Fibroblast of lung (primary cell): ENCODE results near the gene AKT1. TPM values are rescaled to one million over a fixed set of nuclear protein-coding genes. Genes with fewer than 3 reads are reported as not detected.

Source experiments
- DNase-seq, 2 donors: peaks; one replicate each; pipeline versions ENCODE4 v3.0.0 to v3.0.0-alpha.2; 2010; ENCODE audit warnings: low read depth in 2 of 2
- H2AFZ ChIP-seq: 2 replicates; pipeline ENCODE4 v1.5.1; 2012; ENCODE audit warnings: low read length, control low read depth, inconsistent platforms
- H3K27ac ChIP-seq: 2 replicates; pipeline ENCODE4 v1.5.1; 2011; ENCODE audit warnings: low read length, control low read depth; ENCODE audit not compliant: insufficient read depth
- H3K27me3 ChIP-seq: 2 replicates; pipeline ENCODE4 v1.5.1; 2011; ENCODE audit warnings: mild to moderate bottlenecking, low read length; ENCODE audit not compliant: control insufficient read depth, insufficient read depth
- H3K36me3 ChIP-seq: 2 replicates; pipeline ENCODE4 v1.5.1; 2011; ENCODE audit warnings: low read length; ENCODE audit not compliant: control insufficient read depth, insufficient read depth
- H3K4me1 ChIP-seq: 2 replicates; pipeline ENCODE4 v1.5.1; 2011; ENCODE audit warnings: low read length; ENCODE audit not compliant: control insufficient read depth, insufficient read depth; ENCODE audit errors: extremely low read depth
- H3K4me2 ChIP-seq: 2 replicates; pipeline ENCODE4 v1.5.1; 2011; ENCODE audit warnings: low read length, control low read depth; ENCODE audit not compliant: insufficient read depth; ENCODE audit errors: extremely low read depth
- H3K4me3 ChIP-seq, 4 experiments: fragments of 200-600 bp in 1 of 4; sonication (generic) in 1 of 4; replicated peaks in 1 of 4; 2 replicates each; pipeline ENCODE4 v1.5.1; 2011 to 2016; ENCODE audit warnings: low read length in 4 of 4, low read depth in 3 of 4, mild to moderate bottlenecking in 3 of 4, control low read depth in 2 of 4, inconsistent platforms in 1 of 4, mixed read lengths in 1 of 4; ENCODE audit not compliant: insufficient read depth in 1 of 4; ENCODE audit errors: control extremely low read depth in 1 of 4
- H3K79me2 ChIP-seq: 2 replicates; pipeline ENCODE4 v1.5.1; 2012; ENCODE audit warnings: mild to moderate bottlenecking, low read length, inconsistent platforms; ENCODE audit not compliant: control insufficient read depth, insufficient read depth
- H3K9ac ChIP-seq: 2 replicates; pipeline ENCODE4 v1.5.1; 2011; ENCODE audit warnings: mild to moderate bottlenecking, low read length, control low read depth; ENCODE audit not compliant: insufficient read depth
- H3K9me3 ChIP-seq: 2 replicates; pipeline ENCODE4 v1.5.1; 2012; ENCODE audit warnings: low read depth, low read length; ENCODE audit not compliant: control insufficient read depth, insufficient read depth
- H4K20me1 ChIP-seq: 2 replicates; pipeline ENCODE4 v1.5.1; 2011; ENCODE audit warnings: low read length; ENCODE audit not compliant: control insufficient read depth, insufficient read depth; ENCODE audit errors: extremely low read depth
- CTCF ChIP-seq, 2 donors: IDR thresholded peaks in 1 of 2; conservative IDR thresholded peaks in 1 of 2; 1 replicate in 1 of 2; 2 replicates in 1 of 2; pipeline ENCODE4 v1.5.1; 2011 to 2012; ENCODE audit warnings: low read length in 2 of 2, control low read depth in 1 of 2, inconsistent platforms in 1 of 2, low read depth in 1 of 2, mild to moderate bottlenecking in 1 of 2
- EZH2 ChIP-seq: IDR thresholded peaks from 2 replicates; pipeline ENCODE4 v1.5.1; 2012; ENCODE audit warnings: low read length, control low read depth, mild to moderate bottlenecking; ENCODE audit errors: missing control alignments
- polyA plus RNA-seq, 2 donors: library from polyadenylated mRNA; depleted of rRNA in 1 of 2; stranded (reverse) in 1 of 2; unstranded in 1 of 2; fragments of >200 nt; gene quantifications; 2 replicates each; pipeline ENCODE4 v1.2.1, GENCODE V29; 2011 to 2012; ENCODE audit warnings: missing spikeins in 1 of 2
- total RNA-seq: library from RNA; depleted of rRNA; stranded (reverse); fragments of >200 nt; gene quantifications from 2 replicates; pipeline ENCODE4 v1.2.1, GENCODE V29; 2014

The AKT1 gene
- total and polyA plus RNA-seq, 2 donors (not counting 1 experiment from before 2014, with no cell fraction given), result 83.2 to 127 TPM

- no peaks in the 10 kb centered on the region for H3K4me1 ChIP-seq
- H3K9me3 ChIP-seq, result no peaks in the 10 kb centered on the region
- no peak overlapping the region for H3K4me3 ChIP-seq
- H4K20me1 ChIP-seq, result no peaks in the 10 kb centered on the region
- H3K79me2 ChIP-seq, result no peaks in the 10 kb centered on the region
- H3K4me2 ChIP-seq, result no peak overlapping the region
- no peak for TF ChIP-seq EZH2
- H3K36me3 ChIP-seq, result peaks cover 5% of the 10 kb centered on the region
- H2AFZ ChIP-seq, result no peak overlapping the region
- H3K27ac ChIP-seq, result no peak overlapping the region
- H3K9ac ChIP-seq, result no peak overlapping the region
- H3K27me3 ChIP-seq, result no peaks in the 10 kb centered on the region
- no peak for DNase-seq
These were observed 13.3 kb downstream of the AKT1 start for GRCh38 chr14:104782086-104782807.

GRCh38 chr14:104781271-104782077, 14.1 kb downstream of the AKT1 start:
- Histone ChIP-seq H3K9ac (no peak overlapping the region), H3K27ac (no peak overlapping the region), H4K20me1 (no peaks in the 10 kb centered on the region), H3K36me3 (peaks cover 9% of the 10 kb centered on the region), H3K4me2 (no peak overlapping the region), H2AFZ (no peak overlapping the region), H3K4me3 (no peak overlapping the region), H3K9me3 (no peaks in the 10 kb centered on the region), H3K79me2 (no peaks in the 10 kb centered on the region), H3K4me1 (no peaks in the 10 kb centered on the region), H3K27me3 (no peaks in the 10 kb centered on the region)
- no peak for TF ChIP-seq EZH2
- DNase-seq, result no peak

GRCh38 chr14:104780513-104781030, 15.0 kb downstream of the AKT1 start:
- no peak overlapping the region for H3K4me2 ChIP-seq
- H3K4me3 ChIP-seq, result no peak overlapping the region
- H3K4me1 ChIP-seq, result no peaks in the 10 kb centered on the region
- TF ChIP-seq CTCF (conservative IDR thresholded peaks at IDR 0.05 in 1 of 2, IDR thresholded peaks at IDR 0.05 in 1 of 2; ENCODE audit: low read depth in 1 of 2, low read length in 2 of 2) (no peak), EZH2 (no peak)
- DNase-seq, result no peak
- no peak overlapping the region for H2AFZ ChIP-seq
- peaks cover 10% of the 10 kb centered on the region for H3K36me3 ChIP-seq
- no peaks in the 10 kb centered on the region for H3K9me3 ChIP-seq
- H3K27ac ChIP-seq, result no peak overlapping the region
- H3K9ac ChIP-seq, result no peak overlapping the region
- no peaks in the 10 kb centered on the region for H3K27me3 ChIP-seq
- no peaks in the 10 kb centered on the region for H3K79me2 ChIP-seq
- H4K20me1 ChIP-seq, result no peaks in the 10 kb centered on the region
